Thoracic aorta (tissue), 2 donors: ENCODE results near the gene KIRREL3. TPM values are rescaled to one million over a fixed set of nuclear protein-coding genes. Genes with fewer than 3 reads are reported as not detected.

Source experiments
- ATAC-seq: fragments of 150-250 bp; one replicate; pipeline ENCODE4 v1.8.0; 2017; ENCODE audit warnings: low read depth; ENCODE audit not compliant: insufficient number of reproducible peaks, low FRiP score
- DNase-seq: peaks from one replicate; pipeline ENCODE4 v3.0.0-alpha.2; 2020; ENCODE audit warnings: low spot score
- H3K27ac ChIP-seq, 2 donors: fragments of 200-600 bp; sonication (generic); 1 replicate in 1 of 2; 2 replicates in 1 of 2; pipeline ENCODE4 v1.5.1; 2016; ENCODE audit warnings: mild to moderate bottlenecking in 2 of 2, moderate library complexity in 2 of 2
- H3K27me3 ChIP-seq: fragments of 200-600 bp; sonication (generic); replicated peaks from 2 replicates; pipeline ENCODE4 v1.6.0; 2016; ENCODE audit warnings: mild to moderate bottlenecking; ENCODE audit not compliant: insufficient read depth
- H3K36me3 ChIP-seq: fragments of 200-600 bp; sonication (generic); one replicate; pipeline ENCODE4 v1.5.1; 2016
- H3K4me1 ChIP-seq, 2 donors: fragments of 200-600 bp; sonication (generic); 1 replicate in 1 of 2; 2 replicates in 1 of 2; pipeline versions ENCODE4 v1.5.1 to v1.6.0; 2016; ENCODE audit warnings: low read depth in 2 of 2, mild to moderate bottlenecking in 1 of 2; ENCODE audit not compliant: control insufficient read depth in 1 of 2
- H3K4me3 ChIP-seq: fragments of 200-600 bp; sonication (generic); 2 replicates; pipeline ENCODE4 v1.5.1; 2016; ENCODE audit warnings: mild to moderate bottlenecking
- H3K9me3 ChIP-seq: fragments of 200-600 bp; sonication (generic); 2 replicates; pipeline ENCODE4 v1.5.1; 2016
- CTCF ChIP-seq: fragments of 200-600 bp; sonication (generic); IDR thresholded peaks from one replicate; pipeline ENCODE4 v1.5.1; 2019; ENCODE audit warnings: antibody characterized with exemption
- total RNA-seq, 2 donors: library from RNA; depleted of rRNA; stranded (reverse); fragments of >200 nt; gene quantifications; one replicate each; pipeline versions ENCODE4 v1.1.0 to v1.2.3, GENCODE V29; 2016

The KIRREL3 gene
- total RNA-seq, 2 donors from 2014 or later, result not detected

GRCh38 chr11:126719740-126720139 is 280.8 kb downstream of the KIRREL3 start:
- no peaks in the 10 kb centered on the region for H3K36me3 ChIP-seq
- no peaks in the 10 kb centered on the region for H3K27me3 ChIP-seq
- ATAC-seq (no peak), DNase-seq (no peak)
- no peaks in the 10 kb centered on the region for H3K9me3 ChIP-seq
- no peak overlapping the region for H3K4me3 ChIP-seq
- no peaks in the 10 kb centered on the region for H3K4me1 ChIP-seq
- TF ChIP-seq CTCF, result no peak
- H3K27ac ChIP-seq, result no peak overlapping the region

GRCh38 chr11:126718276-126718675 is 282.3 kb downstream of the KIRREL3 start:
- no peaks in the 10 kb centered on the region for H3K27me3 ChIP-seq
- H3K4me1 ChIP-seq, result no peaks in the 10 kb centered on the region
- ATAC-seq (no peak), DNase-seq (no peak)
- TF ChIP-seq CTCF, result no peak
- no peak overlapping the region for H3K27ac ChIP-seq
- H3K9me3 ChIP-seq, result no peaks in the 10 kb centered on the region
- no peak overlapping the region for H3K4me3 ChIP-seq
- no peaks in the 10 kb centered on the region for H3K36me3 ChIP-seq

- Histone ChIP-seq H3K27ac (no peak overlapping the region), H3K36me3 (no peaks in the 10 kb centered on the region), H3K9me3 (no peaks in the 10 kb centered on the region), H3K27me3 (no peaks in the 10 kb centered on the region), H3K4me3 (no peak overlapping the region), H3K4me1 (no peaks in the 10 kb centered on the region)
- DNase-seq (no peak), ATAC-seq (no peak)
- no peak for TF ChIP-seq CTCF
These were observed 284.0 kb downstream of the KIRREL3 start for GRCh38 chr11:126716456-126717083.

- H3K27ac ChIP-seq, result no peak overlapping the region
These were observed 286.8 kb downstream of the KIRREL3 start for GRCh38 chr11:126713806-126714205.

More at GRCh38 chr11:126713806-126714205, 286.8 kb downstream of the KIRREL3 start:
- Histone ChIP-seq H3K9me3 (no peaks in the 10 kb centered on the region), H3K4me1 (no peaks in the 10 kb centered on the region), H3K4me3 (no peak overlapping the region), H3K27me3 (no peaks in the 10 kb centered on the region), H3K36me3 (no peaks in the 10 kb centered on the region)
- DNase-seq, result no peak
- no peak for TF ChIP-seq CTCF
- ATAC-seq, result no peak
